Esophagus squamous epithelium (tissue), 5 donors: ENCODE measurements around the gene GGNBP2. TPM values are rescaled to one million over a fixed set of nuclear protein-coding genes. Genes with fewer than 3 reads are reported as not detected.
A peak's percentile ranks its signal among the peaks of the same experiment; 100 is the strongest.

Source experiments
- DNase-seq: peaks from one replicate; lab custom pipeline; 2025; lab: John Stamatoyannopoulos, UW
- H3K27ac ChIP-seq, 4 donors: fragments of 200-600 bp; sonication (generic); one replicate each; pipeline ENCODE4 v1.5.1; 2016 to 2019; ENCODE audit warnings: mild to moderate bottlenecking in 1 of 4
- H3K27me3 ChIP-seq, 4 donors: fragments of 200-600 bp; sonication (generic); 1 replicate in 3 of 4; 2 replicates in 1 of 4; pipeline versions ENCODE4 v1.5.1 to v1.6.0; 2017 to 2021; ENCODE audit warnings: antibody characterized with exemption in 1 of 4
- H3K36me3 ChIP-seq, 3 donors: fragments of 200-600 bp; sonication (generic); one replicate each; pipeline ENCODE4 v1.5.1; 2016 to 2019
- H3K4me1 ChIP-seq, 3 donors: fragments of 200-600 bp; sonication (generic); one replicate each; pipeline ENCODE4 v1.5.1; 2017 to 2019
- H3K4me3 ChIP-seq, 4 donors: fragments of 200-600 bp; sonication (generic); 1 replicate in 3 of 4; 2 replicates in 1 of 4; pipeline ENCODE4 v1.5.1; 2016 to 2019; ENCODE audit warnings: mild to moderate bottlenecking in 2 of 4, moderate library complexity in 1 of 4
- H3K9me3 ChIP-seq, 3 donors: fragments of 200-600 bp; sonication (generic); one replicate each; pipeline ENCODE4 v1.5.1; 2016 to 2019
- POLR2A ChIP-seq, 4 donors: fragments of 450-650 bp; IDR thresholded peaks; one replicate each; pipeline ENCODE4 v1.6.1; 2017; ENCODE audit warnings: antibody characterized with exemption in 4 of 4, mild to moderate bottlenecking in 4 of 4, moderate library complexity in 3 of 4
- WGBS, 2 donors: methylation state at CpG; one replicate each; pipeline ENCODE4 v1.1.5; 2018; 5-methylcytosine and 5-hydroxymethylcytosine counted together
- intact Hi-C: fragments of 100-400 bp; cut with DNase I; formaldehyde crosslinking; loops from one replicate; pipeline ENCODE4 v1.15.0; 2022
- total RNA-seq, 4 donors: library from RNA; depleted of rRNA; stranded (reverse); fragments of >200 nt; gene quantifications; one replicate each; pipeline ENCODE4 v1.1.0, GENCODE V29; 2016
- TF ChIP-seq, protein P1 (sequence below), 6 experiments: fragments of 450-650 bp in 4 of 6; fragments of 200-600 bp in 2 of 6; sonication (generic) in 2 of 6; IDR thresholded peaks; one replicate each; pipeline ENCODE4 v1.5.1; 2016 to 2019; ENCODE audit warnings: antibody characterized with exemption in 6 of 6, mild to moderate bottlenecking in 4 of 6, moderate library complexity in 4 of 6
- donor health status: DM: yes; HTN: yes; CAD: no.

GGNBP2 gene
- total RNA-seq, 4 donors from 2014 or later, result 32.8 to 59.3 (median 46.3) TPM

DNA sequence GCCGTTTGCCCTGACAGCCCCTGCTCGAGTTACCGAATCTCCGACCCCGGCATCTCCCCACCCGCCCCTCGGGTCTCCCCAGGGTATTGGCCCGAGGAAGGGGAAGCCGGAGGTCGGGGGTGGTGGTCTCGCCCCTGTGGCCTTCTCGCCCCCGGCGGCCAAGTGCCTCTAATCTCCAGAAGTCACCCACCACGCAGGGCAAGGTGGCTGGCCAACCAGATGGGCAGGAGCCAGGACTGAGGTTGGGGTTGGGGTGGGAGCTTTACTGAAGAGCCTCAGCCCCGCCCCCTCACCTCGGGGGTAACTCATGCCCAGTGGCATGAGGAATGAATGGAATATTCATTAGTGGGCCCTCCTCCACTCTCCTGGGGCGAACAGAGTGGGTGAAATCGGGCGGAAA, 47.6 kb downstream of the GGNBP2 start:
- TF ChIP-seq POLR2A (IDR thresholded peaks at IDR 0.05), result no peak
- TF ChIP-seq, protein P1, sequence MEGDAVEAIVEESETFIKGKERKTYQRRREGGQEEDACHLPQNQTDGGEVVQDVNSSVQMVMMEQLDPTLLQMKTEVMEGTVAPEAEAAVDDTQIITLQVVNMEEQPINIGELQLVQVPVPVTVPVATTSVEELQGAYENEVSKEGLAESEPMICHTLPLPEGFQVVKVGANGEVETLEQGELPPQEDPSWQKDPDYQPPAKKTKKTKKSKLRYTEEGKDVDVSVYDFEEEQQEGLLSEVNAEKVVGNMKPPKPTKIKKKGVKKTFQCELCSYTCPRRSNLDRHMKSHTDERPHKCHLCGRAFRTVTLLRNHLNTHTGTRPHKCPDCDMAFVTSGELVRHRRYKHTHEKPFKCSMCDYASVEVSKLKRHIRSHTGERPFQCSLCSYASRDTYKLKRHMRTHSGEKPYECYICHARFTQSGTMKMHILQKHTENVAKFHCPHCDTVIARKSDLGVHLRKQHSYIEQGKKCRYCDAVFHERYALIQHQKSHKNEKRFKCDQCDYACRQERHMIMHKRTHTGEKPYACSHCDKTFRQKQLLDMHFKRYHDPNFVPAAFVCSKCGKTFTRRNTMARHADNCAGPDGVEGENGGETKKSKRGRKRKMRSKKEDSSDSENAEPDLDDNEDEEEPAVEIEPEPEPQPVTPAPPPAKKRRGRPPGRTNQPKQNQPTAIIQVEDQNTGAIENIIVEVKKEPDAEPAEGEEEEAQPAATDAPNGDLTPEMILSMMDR (IDR thresholded peaks at IDR 0.05), result no peak
- H3K9me3 ChIP-seq, result no peaks in the 10 kb centered on the region
- intact Hi-C loops, result loop anchor here (5.0 kb wide), 1 partner anchor 45 kb away; no protein-coding TSS in a partner anchor
- WGBS, 2 donors, result no CpG with 5 or more reads among the region's 20 CpGs
- H3K36me3 ChIP-seq, result peaks cover 5 to 30% (median 8%) of the 10 kb centered on the region in 3 donors
- H3K4me3 ChIP-seq, result peak overlapping the region; percentile 70 to 100 (median 86)
- H3K27me3 ChIP-seq, result no peaks in the 10 kb centered on the region
- H3K4me1 ChIP-seq, result peaks cover 10 to 36% (median 10%) of the 10 kb centered on the region in 3 donors
- no peak for DNase-seq
- peak overlapping the region; percentile 80 to 90 (median 82) for H3K27ac ChIP-seq

DNA sequence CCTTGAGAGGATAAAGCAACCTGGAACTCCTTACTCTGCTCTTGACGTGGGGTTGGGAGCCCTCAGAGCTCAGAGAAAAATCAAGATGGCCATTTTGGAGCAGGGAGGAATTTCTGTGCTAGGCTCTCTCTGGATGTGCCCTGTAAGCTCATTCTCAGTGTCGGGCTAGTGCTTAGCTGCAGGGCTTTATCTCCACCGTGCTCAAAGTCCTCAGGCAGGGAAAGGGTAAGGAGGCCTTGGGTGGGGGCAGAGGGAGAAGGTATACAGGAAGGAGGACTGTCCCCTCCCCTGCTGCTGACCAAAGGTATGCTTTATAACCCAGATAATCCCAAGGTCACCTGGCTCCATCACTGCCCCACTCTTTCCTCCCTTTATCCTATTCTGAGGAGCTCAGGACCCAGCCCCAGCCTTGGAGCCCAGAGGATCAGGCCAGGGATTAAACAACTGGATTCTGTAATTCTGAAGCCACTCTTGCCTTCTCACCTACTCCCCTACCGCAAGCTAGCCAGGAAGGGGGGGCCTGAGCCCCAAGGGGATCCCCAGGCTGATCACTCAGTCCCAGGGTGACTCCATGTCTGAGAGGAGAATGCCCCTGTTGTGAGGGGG, 48.1 kb downstream of the GGNBP2 start:
- Histone ChIP-seq H3K27me3 (no peaks in the 10 kb centered on the region), H3K36me3 (peaks cover 0 to 25% (median 3%) of the 10 kb centered on the region in 3 donors), H3K4me1 (peaks cover 10 to 36% (median 10%) of the 10 kb centered on the region in 3 donors), H3K4me3 (peak overlapping the region; percentile 70 to 100 (median 86)), H3K27ac (peak overlapping the region in 3 of 4 donors; percentile 80 to 90 (median 85)), H3K9me3 (no peaks in the 10 kb centered on the region)
- intact Hi-C loops, result loop anchor here (5.0 kb wide), 1 partner anchor 46 kb away; no protein-coding TSS in a partner anchor
- 20 to 71% methylated on average over 1 to 3 of the region's 4 CpGs for WGBS, 2 donors
- TF ChIP-seq, protein P1 (IDR thresholded peaks at IDR 0.05), result no peak
- TF ChIP-seq POLR2A (IDR thresholded peaks at IDR 0.05), result no peak
- DNase-seq, result no peak

DNA sequence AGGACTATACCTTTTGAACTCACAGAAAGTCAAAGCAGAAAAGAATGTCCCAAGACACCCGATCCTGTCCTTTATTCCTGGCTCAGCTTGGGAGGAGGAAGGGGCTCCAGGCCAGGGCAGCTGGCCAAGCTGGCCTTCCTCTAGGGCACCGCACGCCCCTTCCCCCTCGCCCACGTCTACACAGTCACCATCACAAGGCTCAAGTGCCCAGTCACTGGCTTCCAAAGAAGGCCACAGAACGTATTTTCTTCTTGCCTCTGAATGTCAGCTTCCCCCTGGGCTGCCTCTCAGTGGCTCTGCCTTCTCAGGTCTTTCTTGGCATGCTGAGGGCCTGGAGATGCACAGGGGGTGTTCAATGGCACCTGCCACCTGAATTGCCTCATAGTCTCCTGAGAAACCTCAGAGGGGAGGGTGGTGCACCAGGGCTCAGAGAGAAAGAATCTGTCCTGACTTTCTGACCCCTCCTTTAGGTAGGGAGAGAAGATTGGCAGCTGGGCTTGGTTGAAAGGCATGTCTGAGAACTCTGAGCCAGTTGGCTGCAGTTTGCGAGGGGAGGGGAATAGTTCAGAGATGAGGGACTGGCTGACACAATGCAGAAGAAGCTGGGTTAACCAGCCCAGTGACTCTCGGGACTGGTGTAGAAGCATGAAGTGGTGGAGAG, 49.1 kb downstream of the GGNBP2 start:
- WGBS, 2 donors, result 54 to 55% methylated on average over 8 of the region's 8 CpGs
- Histone ChIP-seq H3K9me3 (no peaks in the 10 kb centered on the region), H3K4me1 (peaks cover 10 to 36% (median 10%) of the 10 kb centered on the region in 3 donors), H3K36me3 (peaks cover 0 to 22% (median 0%) of the 10 kb centered on the region in 3 donors), H3K4me3 (no peak overlapping the region), H3K27ac (peak overlapping the region in 3 of 4 donors; percentile 53 to 90 (median 80)), H3K27me3 (no peaks in the 10 kb centered on the region)
- intact Hi-C loops, result loop anchor here (5.0 kb wide), 1 partner anchor 46 kb away; no protein-coding TSS in a partner anchor
- no peak for DNase-seq
- TF ChIP-seq, protein P1 (IDR thresholded peaks at IDR 0.05), result no peak
- no peak for TF ChIP-seq POLR2A (IDR thresholded peaks at IDR 0.05)

DNA sequence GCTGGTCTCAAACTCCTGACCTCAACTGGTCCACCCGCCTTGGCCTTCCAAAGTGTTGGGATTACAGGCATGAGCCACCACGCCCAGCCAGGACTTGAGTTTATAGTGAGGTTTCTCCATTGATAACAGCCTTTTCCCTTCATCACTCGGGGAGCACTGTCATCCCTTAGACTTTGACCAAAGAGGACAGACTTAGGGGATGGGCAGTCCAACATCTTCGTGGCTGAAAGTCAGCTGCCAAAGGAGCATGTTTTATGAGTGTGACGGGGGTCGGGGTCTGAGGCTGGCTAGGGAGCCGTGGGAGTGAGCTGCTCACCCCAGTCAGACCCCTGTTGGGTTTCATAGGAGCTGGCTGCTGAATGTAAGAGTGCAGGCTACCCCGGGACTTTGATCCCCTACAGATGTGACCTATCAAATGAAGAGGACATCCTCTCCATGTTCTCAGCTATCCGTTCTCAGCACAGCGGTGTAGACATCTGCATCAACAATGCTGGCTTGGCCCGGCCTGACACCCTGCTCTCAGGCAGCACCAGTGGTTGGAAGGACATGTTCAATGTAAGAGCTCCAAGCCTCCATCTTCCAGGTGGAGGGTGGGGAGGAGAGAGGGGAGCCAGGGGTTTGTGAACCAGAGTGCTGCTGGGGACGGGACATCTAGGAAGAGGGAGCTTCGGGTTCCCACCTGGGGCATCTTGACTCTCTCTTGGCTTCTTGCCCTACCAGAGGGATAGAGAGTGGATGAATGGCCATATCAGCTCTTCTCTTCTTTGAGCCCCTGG, 50.1 kb downstream of the GGNBP2 start:
- intact Hi-C loops, result loop anchor here (5.0 kb wide), 1 partner anchor 48 kb away; no protein-coding TSS in a partner anchor
- TF ChIP-seq, protein P1 (IDR thresholded peaks at IDR 0.05), result no peak
- no peak for TF ChIP-seq POLR2A (IDR thresholded peaks at IDR 0.05)
- peak overlapping the region in 3 of 4 donors; percentile 47 to 67 (median 66) for H3K27ac ChIP-seq
- H3K4me3 ChIP-seq, result no peak overlapping the region
- no peaks in the 10 kb centered on the region for H3K9me3 ChIP-seq
- 71 to 73% methylated on average over 6 to 7 of the region's 13 CpGs for WGBS, 2 donors
- DNase-seq, result no peak
- peaks cover 0 to 15% (median 0%) of the 10 kb centered on the region in 3 donors for H3K36me3 ChIP-seq
- peaks cover 10 to 36% (median 10%) of the 10 kb centered on the region in 3 donors for H3K4me1 ChIP-seq
- no peaks in the 10 kb centered on the region for H3K27me3 ChIP-seq
